Measurements from ENCODE around the gene MEGF11. TPM values are rescaled to one million over a fixed set of nuclear protein-coding genes. Genes with fewer than 3 reads are reported as not detected.

MEGF11 gene
- polyA plus RNA-seq, 1 of the 3 experiments (the other 2 are of a cell fraction) = not detected

GRCh38 chr15:66161575-66162118 lies 91.9 kb downstream of the MEGF11 start:
- Histone ChIP-seq H3K79me2 (ENCODE audit: insufficient read depth) (no peaks in the 10 kb centered on the region), H3K4me1 (ENCODE audit: control insufficient read depth in 1 of 2, insufficient read depth in 2 of 2, low read depth in 1 of 2, low read length in 1 of 2) (peaks cover 0 to 32% of the 10 kb centered on the region in 2 experiments; a peak in 1 of 4 replicates), H3K27ac (ENCODE audit: low read depth in 2 of 2, low read length in 1 of 2) (no peak overlapping the region), H3K4me2 (no peak overlapping the region), H3K9me3 (no peaks in the 10 kb centered on the region), H3K4me3 (ENCODE audit: low read depth in 2 of 2, low read length in 1 of 2) (no peak overlapping the region), H3K9me2 (no peaks in the 10 kb centered on the region), H3K9ac (no peak overlapping the region), H2AFZ (ENCODE audit: low read depth) (no peak overlapping the region), H3K36me3 (replicated peaks in 1 of 2; ENCODE audit: control insufficient read depth in 1 of 2, insufficient read depth in 2 of 2, low read length in 1 of 2) (no peaks in the 10 kb centered on the region), H4K20me1 (ENCODE audit: insufficient read depth) (no peaks in the 10 kb centered on the region), H3K27me3 (ENCODE audit: insufficient read depth) (no peaks in the 10 kb centered on the region), H3F3A (replicated peaks; ENCODE audit: insufficient read depth) (no peaks in the 10 kb centered on the region)
- DNase-seq = no peak
- TF ChIP-seq RFX5 (IDR thresholded peaks at IDR 0.05; ENCODE audit: low read length) (no peak), NFIC (IDR thresholded peaks at IDR 0.05; ENCODE audit: borderline replicate concordance) (no peak), SMC3 (IDR thresholded peaks at IDR 0.05; ENCODE audit: low read depth, low read length) (no peak), TCF12 (IDR thresholded peaks at IDR 0.05) (no peak), IRF3 (IDR thresholded peaks at IDR 0.05; ENCODE audit: low read depth, low read length) (no peak), CTCF (IDR thresholded peaks at IDR 0.05) (no peak), FOXM1 (IDR thresholded peaks at IDR 0.05; ENCODE audit: low read depth) (no peak), RCOR1 (IDR thresholded peaks at IDR 0.05; ENCODE audit: low read length) (no peak), JUND (IDR thresholded peaks at IDR 0.05) (no peak), RXRA (IDR thresholded peaks at IDR 0.05; ENCODE audit: borderline replicate concordance, low read depth) (no peak), MXI1 (IDR thresholded peaks at IDR 0.05; ENCODE audit: low read depth, low read length) (no peak), POLR2AphosphoS5 (IDR thresholded peaks at IDR 0.05; ENCODE audit: low read depth, low read length) (no peak)
- CTCF ChIA-PET = interaction anchor here (1.4 kb wide), 1 partner anchor 10 kb away, joined by 3 read pairs; no protein-coding TSS in a partner anchor
- 66% methylated on average over 5 of the region's 5 CpGs for WGBS (ENCODE audit: low lambda C conversion rate)
- POLR2A ChIA-PET = no interaction called here

- ChIA-PET POLR2A (no interaction called here), CTCF (interaction anchor here (1.4 kb wide), 1 partner anchor 10 kb away, joined by 3 read pairs; no protein-coding TSS in a partner anchor)
- Histone ChIP-seq H4K20me1 (ENCODE audit: insufficient read depth) (no peaks in the 10 kb centered on the region), H3K9ac (no peak overlapping the region), H3K9me3 (no peaks in the 10 kb centered on the region), H3K9me2 (no peaks in the 10 kb centered on the region), H3F3A (replicated peaks; ENCODE audit: insufficient read depth) (no peaks in the 10 kb centered on the region), H3K4me3 (ENCODE audit: low read depth in 2 of 2, low read length in 1 of 2) (no peak overlapping the region), H3K36me3 (replicated peaks in 1 of 2; ENCODE audit: control insufficient read depth in 1 of 2, insufficient read depth in 2 of 2, low read length in 1 of 2) (no peaks in the 10 kb centered on the region), H2AFZ (ENCODE audit: low read depth) (no peak overlapping the region), H3K4me1 (ENCODE audit: control insufficient read depth in 1 of 2, insufficient read depth in 2 of 2, low read depth in 1 of 2, low read length in 1 of 2) (peaks cover 0 to 27% of the 10 kb centered on the region in 2 experiments; a peak in 1 of 4 replicates), H3K4me2 (no peak overlapping the region), H3K27me3 (ENCODE audit: insufficient read depth) (no peaks in the 10 kb centered on the region), H3K27ac (ENCODE audit: low read depth in 2 of 2, low read length in 1 of 2) (no peak overlapping the region), H3K79me2 (ENCODE audit: insufficient read depth) (no peaks in the 10 kb centered on the region)
- DNase-seq = no peak
- WGBS (ENCODE audit: low lambda C conversion rate) = 54% methylated on average over 4 of the region's 4 CpGs
- no peak for TF ChIP-seq FOXM1 (IDR thresholded peaks at IDR 0.05; ENCODE audit: low read depth)
- TF ChIP-seq EP300 (IDR thresholded peaks at IDR 0.05; ENCODE audit: borderline replicate concordance in 1 of 2, low read depth in 1 of 2, low read length in 1 of 2) = no peak
- no peak for TF ChIP-seq MAX (IDR thresholded peaks at IDR 0.05; ENCODE audit: low read depth)
- no peak for TF ChIP-seq GABPA (IDR thresholded peaks at IDR 0.05; ENCODE audit: low read depth)
- no peak for TF ChIP-seq NRF1 (IDR thresholded peaks at IDR 0.05; ENCODE audit: low read depth, low read length)
- TF ChIP-seq NFIC (IDR thresholded peaks at IDR 0.05; ENCODE audit: borderline replicate concordance) = no peak
- no peak for TF ChIP-seq SIN3A (IDR thresholded peaks at IDR 0.05; ENCODE audit: borderline replicate concordance, low read depth, low read length)
- no peak for TF ChIP-seq FOXJ3 (CRISPR knock-in tag; IDR thresholded peaks at IDR 0.05)
- TF ChIP-seq IRF3 (IDR thresholded peaks at IDR 0.05; ENCODE audit: low read depth, low read length) = no peak
- TF ChIP-seq TCF12 (IDR thresholded peaks at IDR 0.05) = no peak
- no peak for TF ChIP-seq SMC3 (IDR thresholded peaks at IDR 0.05; ENCODE audit: low read depth, low read length)
- TF ChIP-seq JUND (IDR thresholded peaks at IDR 0.05) = no peak
- TF ChIP-seq USF2 (IDR thresholded peaks at IDR 0.05; ENCODE audit: borderline replicate concordance, low read depth, low read length) = no peak
- no peak for TF ChIP-seq RXRA (IDR thresholded peaks at IDR 0.05; ENCODE audit: borderline replicate concordance, low read depth)
- no peak for TF ChIP-seq PBX3 (IDR thresholded peaks at IDR 0.05)
Observed at GRCh38 chr15:66161108-66161507, 92.4 kb downstream of the MEGF11 start.
